ENCODE measurements around the gene RNF17. TPM values are rescaled to one million over a fixed set of nuclear protein-coding genes. Genes with fewer than 3 reads are reported as not detected.

RNF17 gene
- total and polyA plus RNA-seq, 10 of the 15 experiments (the other 5 are each of a cell fraction or from before 2014, with no cell fraction given): not detected

DNA sequence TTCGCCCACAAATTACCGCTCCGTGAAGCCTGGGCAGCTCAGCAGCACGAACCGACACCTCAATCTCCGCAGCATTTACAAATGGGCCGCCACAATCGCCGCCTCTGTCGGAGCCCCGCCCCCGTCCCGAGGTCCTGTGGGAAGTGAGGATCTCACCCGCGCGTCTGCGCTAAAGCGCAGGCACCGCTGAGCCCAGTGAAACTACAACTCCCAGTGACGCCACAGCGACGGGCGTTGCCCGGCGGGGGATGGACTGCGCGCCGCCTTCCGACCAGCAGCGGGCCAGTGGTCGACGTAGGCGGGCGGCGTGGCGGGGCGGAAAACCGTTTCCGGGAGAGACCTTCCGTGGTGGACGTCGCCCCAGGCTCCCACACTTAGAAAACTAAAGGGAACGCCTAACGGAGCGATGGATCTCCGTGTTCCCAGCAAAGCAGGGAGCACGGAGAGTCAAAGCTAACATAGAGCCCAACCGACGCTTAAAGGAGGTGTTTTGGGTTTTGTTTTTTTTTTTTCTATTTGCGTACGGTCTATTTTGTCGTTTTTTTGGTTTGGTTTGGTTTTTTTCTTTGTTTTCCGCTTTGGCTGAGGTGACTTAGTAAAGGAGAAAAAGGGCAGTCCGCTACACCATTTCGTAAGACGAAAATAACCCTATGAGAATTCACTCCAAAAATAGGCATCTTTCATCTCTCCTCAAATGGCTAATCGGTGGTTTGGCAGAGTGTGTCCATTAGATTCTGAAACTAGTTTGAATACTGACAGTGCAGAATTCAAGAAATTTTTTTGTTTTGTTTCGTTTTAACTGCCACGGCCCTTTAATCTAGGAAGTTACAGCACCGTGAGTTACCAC is 159.0 kb downstream of the RNF17 start (continued):
- TF ChIP-seq ZBTB40 (IDR thresholded peaks at IDR 0.05; ENCODE audit: borderline replicate concordance): peak; percentile 64; the same call in 1 of the 2 replicates
- no peak for TF ChIP-seq BMI1 (IDR thresholded peaks at IDR 0.05; ENCODE audit: borderline replicate concordance)
- TF ChIP-seq SMC3 (IDR thresholded peaks at IDR 0.05; ENCODE audit: borderline replicate concordance, low read length): no peak; the same call in 1 of the 2 replicates
- TF ChIP-seq TBL1XR1 (IDR thresholded peaks at IDR 0.05; ENCODE audit: low read depth, low read length): peak; percentile 56; the same call in 1 of the 2 replicates
- peak; percentile 84 for TF ChIP-seq ATF7 (IDR thresholded peaks at IDR 0.05; ENCODE audit: low read depth)
- TF ChIP-seq, protein P1, sequence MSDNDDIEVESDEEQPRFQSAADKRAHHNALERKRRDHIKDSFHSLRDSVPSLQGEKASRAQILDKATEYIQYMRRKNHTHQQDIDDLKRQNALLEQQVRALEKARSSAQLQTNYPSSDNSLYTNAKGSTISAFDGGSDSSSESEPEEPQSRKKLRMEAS (IDR thresholded peaks at IDR 0.05; ENCODE audit: low read depth, low read length): peak; percentile 45; the same call in 1 of the 2 replicates
- TF ChIP-seq NBN (IDR thresholded peaks at IDR 0.05): peak; percentile 92
- TF ChIP-seq IRF5 (IDR thresholded peaks at IDR 0.05; ENCODE audit: borderline replicate concordance): no peak
- peak; percentile 87 for TF ChIP-seq MXI1 (IDR thresholded peaks at IDR 0.05; ENCODE audit: low read depth, low read length)
- TF ChIP-seq MLLT1 (IDR thresholded peaks at IDR 0.05): peak; percentile 93
- TF ChIP-seq CHD1 (IDR thresholded peaks at IDR 0.05; ENCODE audit: low read depth, low read length): peak; percentile 71; the same call in 1 of the 2 replicates
- peak in 1 of 2 experiments; percentile 38; a peak in 1 of 4 replicates for TF ChIP-seq CEBPB (IDR thresholded peaks at IDR 0.05; ENCODE audit: borderline replicate concordance in 1 of 2, low read depth in 2 of 2, low read length in 2 of 2)
- TF ChIP-seq CREM (IDR thresholded peaks at IDR 0.05; ENCODE audit: low read depth): peak; percentile 91
- TF ChIP-seq RUNX3 (IDR thresholded peaks at IDR 0.05; ENCODE audit: low read length): peak; percentile 77
- TF ChIP-seq, protein P2, sequence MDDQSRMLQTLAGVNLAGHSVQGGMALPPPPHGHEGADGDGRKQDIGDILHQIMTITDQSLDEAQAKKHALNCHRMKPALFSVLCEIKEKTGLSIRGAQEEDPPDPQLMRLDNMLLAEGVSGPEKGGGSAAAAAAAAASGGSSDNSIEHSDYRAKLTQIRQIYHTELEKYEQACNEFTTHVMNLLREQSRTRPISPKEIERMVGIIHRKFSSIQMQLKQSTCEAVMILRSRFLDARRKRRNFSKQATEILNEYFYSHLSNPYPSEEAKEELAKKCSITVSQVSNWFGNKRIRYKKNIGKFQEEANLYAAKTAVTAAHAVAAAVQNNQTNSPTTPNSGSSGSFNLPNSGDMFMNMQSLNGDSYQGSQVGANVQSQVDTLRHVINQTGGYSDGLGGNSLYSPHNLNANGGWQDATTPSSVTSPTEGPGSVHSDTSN (IDR thresholded peaks at IDR 0.05; ENCODE audit: insufficient replicate concordance, low read depth, low read length): peak; percentile 33
- TF ChIP-seq RCOR1 (conservative IDR thresholded peaks at IDR 0.05; ENCODE audit: low read depth, low read length): peak; percentile 53; the same call in 1 of the 2 replicates
- no peak for TF ChIP-seq TCF3 (IDR thresholded peaks at IDR 0.05; ENCODE audit: borderline replicate concordance, insufficient read depth, low read depth, low read length)
- TF ChIP-seq YBX1 (IDR thresholded peaks at IDR 0.05): no peak
- TF ChIP-seq EGR1 (IDR thresholded peaks at IDR 0.05; ENCODE audit: borderline replicate concordance in 1 of 2, low read depth in 2 of 2, low read length in 2 of 2): peak; percentile 49 to 81
- peak; percentile 79 for TF ChIP-seq FOXM1 (IDR thresholded peaks at IDR 0.05; ENCODE audit: low read depth, low read length)

Data from GM12878 (cell line).